Fibroblast of lung (primary cell): ENCODE results near the gene POLR2F.

ENCODE experiments used
- EZH2 ChIP-seq: IDR thresholded peaks from 2 replicates; pipeline ENCODE4 v1.5.1; 2012; ENCODE audit warnings: low read length, control low read depth, mild to moderate bottlenecking; ENCODE audit errors: missing control alignments
- TF ChIP-seq, protein P1 (sequence below), 2 donors: IDR thresholded peaks in 1 of 2; conservative IDR thresholded peaks in 1 of 2; 1 replicate in 1 of 2; 2 replicates in 1 of 2; pipeline ENCODE4 v1.5.1; 2011 to 2012; ENCODE audit warnings: low read length in 2 of 2, control low read depth in 1 of 2, inconsistent platforms in 1 of 2, low read depth in 1 of 2, mild to moderate bottlenecking in 1 of 2

DNA sequence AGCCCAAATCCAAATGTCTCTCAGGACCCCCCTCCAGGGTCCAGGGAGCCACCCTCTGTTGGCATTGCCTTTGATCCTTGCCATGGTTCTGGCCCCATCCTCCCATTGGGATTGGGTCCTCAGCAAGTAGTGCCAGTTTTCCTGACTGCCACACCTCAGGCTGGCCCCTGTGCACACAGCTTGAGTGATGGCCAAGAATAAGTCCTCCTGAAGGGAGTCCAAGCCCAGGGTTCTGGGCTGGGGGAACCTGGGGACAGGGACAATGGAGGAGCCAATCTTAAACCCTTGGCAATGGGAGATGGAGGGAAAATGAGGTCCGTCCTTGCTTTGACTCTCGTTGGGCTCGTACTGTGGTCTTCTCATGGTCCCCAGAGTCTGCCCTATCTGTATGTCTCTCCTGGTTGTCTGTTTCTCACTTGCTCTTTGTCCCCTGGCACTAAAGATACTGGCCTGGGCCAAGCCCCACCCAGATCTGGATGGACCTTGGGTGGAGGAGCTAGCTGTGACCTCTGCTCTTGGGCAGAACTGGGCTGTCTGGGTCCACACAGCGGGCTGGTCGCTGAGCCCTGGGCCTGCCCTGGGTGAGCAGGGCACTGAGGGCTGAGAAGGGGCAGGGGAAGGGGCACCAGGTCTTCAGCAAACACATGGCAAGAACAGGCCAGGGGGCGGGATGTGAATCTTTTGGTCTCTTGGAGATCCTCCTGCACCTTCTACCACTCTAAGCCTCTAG is 27.9 kb downstream of the POLR2F start:
- TF ChIP-seq, protein P1, sequence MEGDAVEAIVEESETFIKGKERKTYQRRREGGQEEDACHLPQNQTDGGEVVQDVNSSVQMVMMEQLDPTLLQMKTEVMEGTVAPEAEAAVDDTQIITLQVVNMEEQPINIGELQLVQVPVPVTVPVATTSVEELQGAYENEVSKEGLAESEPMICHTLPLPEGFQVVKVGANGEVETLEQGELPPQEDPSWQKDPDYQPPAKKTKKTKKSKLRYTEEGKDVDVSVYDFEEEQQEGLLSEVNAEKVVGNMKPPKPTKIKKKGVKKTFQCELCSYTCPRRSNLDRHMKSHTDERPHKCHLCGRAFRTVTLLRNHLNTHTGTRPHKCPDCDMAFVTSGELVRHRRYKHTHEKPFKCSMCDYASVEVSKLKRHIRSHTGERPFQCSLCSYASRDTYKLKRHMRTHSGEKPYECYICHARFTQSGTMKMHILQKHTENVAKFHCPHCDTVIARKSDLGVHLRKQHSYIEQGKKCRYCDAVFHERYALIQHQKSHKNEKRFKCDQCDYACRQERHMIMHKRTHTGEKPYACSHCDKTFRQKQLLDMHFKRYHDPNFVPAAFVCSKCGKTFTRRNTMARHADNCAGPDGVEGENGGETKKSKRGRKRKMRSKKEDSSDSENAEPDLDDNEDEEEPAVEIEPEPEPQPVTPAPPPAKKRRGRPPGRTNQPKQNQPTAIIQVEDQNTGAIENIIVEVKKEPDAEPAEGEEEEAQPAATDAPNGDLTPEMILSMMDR (conservative IDR thresholded peaks at IDR 0.05 in 1 of 2, IDR thresholded peaks at IDR 0.05 in 1 of 2; ENCODE audit: low read depth in 1 of 2, low read length in 2 of 2) = no peak
- no peak for TF ChIP-seq EZH2
